HCT116 (cell line): ENCODE results near the gene ZNF148. TPM values are rescaled to one million over a fixed set of nuclear protein-coding genes. Genes with fewer than 3 reads are reported as not detected.

ENCODE experiments used
- ATAC-seq: fragments of 200-7000 bp; cut with Tn5 transposase; 2 replicates; pipeline ENCODE4 v1.9.1; 2020; ENCODE audit warnings: mild to moderate bottlenecking, moderate library complexity
- BruUV-seq: library from RNA; stranded (reverse); fragments of 400-500 nt; replicated peaks from 2 replicates; lab custom pipeline; 2021; lab: Mats Ljungman, UMichigan
- CTCF ChIA-PET: fragments of 300-600 bp; sonication (Branson Sonifier 250); formaldehyde crosslinking; loops from one replicate; lab custom pipeline; 2021; ENCODE audit warnings: antibody characterized with exemption; lab: Charles Lee
- POLR2A ChIA-PET: fragments of 300-600, 350-600 bp; sonication (Branson Sonifier 250); formaldehyde crosslinking; loops from one replicate; lab custom pipeline; 2021; ENCODE audit warnings: antibody characterized with exemption; lab: Charles Lee
- RAD21 ChIA-PET, 2 experiments: fragments of 300-600 bp; sonication (Branson Sonifier 250); formaldehyde crosslinking; loops; one replicate each; lab custom pipeline; 2023; ENCODE audit warnings: low total read pairs in 2 of 2; ENCODE audit not compliant: uncharacterized antibody in 2 of 2, unreplicated experiment in 2 of 2, low non-redundant PET in 1 of 2; lab: Charles Lee
- DNase-seq: peaks from one replicate; pipeline ENCODE4 v3.0.0-alpha.2; 2010; ENCODE audit warnings: low read depth, low spot score
- H2AFZ ChIP-seq: fragments of 200-600 bp; shearing (Covaris generic), sonication (generic); 2 replicates; pipeline ENCODE4 v1.6.1; 2017; ENCODE audit warnings: low read depth, mixed run types, mixed read lengths, antibody characterized with exemption, low read length; ENCODE audit not compliant: poor library complexity, severe bottlenecking
- H3K27ac ChIP-seq: 2 replicates; pipeline ENCODE4 v1.5.1; 2012; ENCODE audit warnings: low read depth, low read length
- H3K27me3 ChIP-seq: fragments of 200-600 bp; sonication (generic); 2 replicates; pipeline ENCODE4 v1.6.1; 2016; ENCODE audit warnings: mixed run types, low read length, mixed read lengths; ENCODE audit not compliant: insufficient read depth
- H3K36me3 ChIP-seq, 2 experiments: fragments of 200-500 bp in 1 of 2; fragments of 200-600 bp in 1 of 2; sonication (Bioruptor generic) in 1 of 2; sonication (generic) in 1 of 2; 2 replicates each; pipeline versions ENCODE4 v1.5.1 to v1.6.1; 2014 to 2016; ENCODE audit warnings: low read length in 2 of 2, inconsistent platforms in 1 of 2, mixed read lengths in 1 of 2, mixed run types in 1 of 2; ENCODE audit not compliant: insufficient read depth in 2 of 2, control insufficient read depth in 1 of 2
- H3K4me1 ChIP-seq, 2 experiments: fragments of 200-600 bp in 1 of 2; sonication (generic) in 1 of 2; 2 replicates each; pipeline versions ENCODE4 v1.5.1 to v1.6.1; 2012 to 2017; ENCODE audit warnings: low read length in 2 of 2, inconsistent platforms in 1 of 2, mild to moderate bottlenecking in 1 of 2, mixed read lengths in 1 of 2, mixed run types in 1 of 2, moderate library complexity in 1 of 2; ENCODE audit not compliant: insufficient read depth in 2 of 2, control insufficient read depth in 1 of 2
- H3K4me2 ChIP-seq: fragments of 200-600 bp; sonication (generic); 2 replicates; pipeline ENCODE4 v1.6.1; 2017; ENCODE audit warnings: mixed run types, low read length, mixed read lengths
- H3K4me3 ChIP-seq, 2 experiments: fragments of 200-600 bp in 1 of 2; sonication (generic) in 1 of 2; replicated peaks in 1 of 2; 2 replicates each; pipeline ENCODE4 v1.5.1; 2011 to 2016; ENCODE audit warnings: low read length in 2 of 2, control low read depth in 1 of 2, low read depth in 1 of 2, mild to moderate bottlenecking in 1 of 2, mixed read lengths in 1 of 2, mixed run types in 1 of 2
- H3K79me2 ChIP-seq: fragments of 200-600 bp; sonication (generic); 2 replicates; pipeline ENCODE4 v1.6.1; 2017; ENCODE audit warnings: mild to moderate bottlenecking, mixed run types, low read length, moderate library complexity, mixed read lengths; ENCODE audit not compliant: insufficient read depth
- H3K9ac ChIP-seq: fragments of 200-600 bp; sonication (generic); 2 replicates; pipeline ENCODE4 v1.6.1; 2016; ENCODE audit warnings: low read length, mixed read lengths
- H3K9me2 ChIP-seq: fragments of 200-600 bp; sonication (generic), shearing (Covaris generic); 2 replicates; pipeline ENCODE4 v1.6.1; 2017; ENCODE audit warnings: mixed run types, mild to moderate bottlenecking, moderate library complexity; ENCODE audit not compliant: insufficient read depth
- H3K9me3 ChIP-seq, 2 experiments: fragments of 200-500 bp in 1 of 2; fragments of 200-600 bp in 1 of 2; sonication (Bioruptor generic) in 1 of 2; sonication (generic) in 1 of 2; 2 replicates each; pipeline ENCODE4 v1.6.1; 2014 to 2017; ENCODE audit warnings: low read length in 2 of 2, mixed read lengths in 2 of 2, inconsistent platforms in 1 of 2, low read depth in 1 of 2, mild to moderate bottlenecking in 1 of 2, mixed run types in 1 of 2, moderate library complexity in 1 of 2; ENCODE audit not compliant: control insufficient read depth in 1 of 2, insufficient read depth in 1 of 2
- H4K20me1 ChIP-seq: fragments of 200-600 bp; sonication (generic), shearing (Covaris generic); 2 replicates; pipeline ENCODE4 v1.6.1; 2017; ENCODE audit warnings: mixed run types, mild to moderate bottlenecking, moderate library complexity; ENCODE audit not compliant: insufficient read depth
- EGR1 ChIP-seq: IDR thresholded peaks from 2 replicates; pipeline ENCODE4 v1.6.1; 2012; ENCODE audit warnings: low read depth
- EZH2phosphoT487 ChIP-seq: fragments of 200-600 bp; IDR thresholded peaks from 2 replicates; pipeline ENCODE4 v1.6.1; 2018; ENCODE audit warnings: antibody characterized with exemption, borderline replicate concordance
- RAD21 ChIP-seq: IDR thresholded peaks from 2 replicates; pipeline ENCODE4 v1.6.1; 2012; ENCODE audit warnings: low read depth, mild to moderate bottlenecking
- intact Hi-C: fragments of 100-400 bp; cut with micrococcal nuclease; formaldehyde crosslinking; loops from 2 replicates; pipeline ENCODE4 v1.10.0; 2022
- total RNA-seq: library from RNA; stranded (reverse); gene quantifications from one replicate; pipeline ENCODE4 v1.2.1, GENCODE V29; 2021; ENCODE audit not compliant: unreplicated experiment
- TF ChIP-seq, protein P1 (sequence below): IDR thresholded peaks from 2 replicates; pipeline ENCODE4 v1.6.1; 2012
- TF ChIP-seq, protein P2 (sequence below): IDR thresholded peaks from 2 replicates; pipeline ENCODE4 v1.6.1; 2012
- TF ChIP-seq, protein P3 (sequence below): IDR thresholded peaks from 2 replicates; pipeline ENCODE4 v1.6.1; 2012; ENCODE audit warnings: low read depth

The ZNF148 gene
- total RNA-seq, 1 experiment from 2014 or later = 35.0 TPM

DNA sequence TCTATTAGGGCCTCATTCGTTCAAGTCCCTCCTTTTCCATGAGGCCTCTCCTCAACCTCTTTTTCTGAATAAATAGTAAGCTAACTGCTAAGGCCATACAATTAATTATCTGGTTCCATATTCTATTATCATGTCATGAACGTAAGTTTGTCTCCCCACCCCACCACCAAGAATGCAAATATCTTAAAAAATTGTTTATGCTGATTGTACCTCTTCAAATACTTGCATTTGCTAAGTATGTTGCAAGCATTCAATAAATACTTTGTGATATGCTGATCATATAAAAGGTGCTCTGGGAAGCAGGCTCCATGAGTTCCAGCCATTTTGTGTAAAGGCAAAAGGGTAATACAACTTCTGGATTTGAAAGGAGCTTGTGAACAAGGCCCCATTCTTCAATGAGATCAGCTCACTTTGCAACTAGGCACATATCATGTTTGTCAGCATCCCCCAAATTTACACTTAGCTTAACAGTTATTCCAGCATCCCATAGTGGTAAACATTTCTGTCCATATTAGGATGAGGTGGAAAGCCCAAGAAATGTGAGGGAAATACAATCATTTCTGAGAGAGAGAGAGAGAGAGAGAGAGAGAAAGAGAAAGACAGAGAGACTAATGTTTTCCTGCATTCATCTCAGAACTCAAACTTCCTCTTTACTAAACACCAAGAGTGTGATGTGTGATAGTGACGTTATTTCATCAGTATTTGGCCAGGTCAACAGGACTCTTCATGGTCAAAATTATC lies 195.8 kb downstream of the ZNF148 start:
- H4K20me1 ChIP-seq = no peaks in the 10 kb centered on the region
- TF ChIP-seq EZH2phosphoT487 (no peak), EGR1 (no peak)
- TF ChIP-seq, protein P1, sequence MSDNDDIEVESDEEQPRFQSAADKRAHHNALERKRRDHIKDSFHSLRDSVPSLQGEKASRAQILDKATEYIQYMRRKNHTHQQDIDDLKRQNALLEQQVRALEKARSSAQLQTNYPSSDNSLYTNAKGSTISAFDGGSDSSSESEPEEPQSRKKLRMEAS = no peak
- TF ChIP-seq, protein P2, sequence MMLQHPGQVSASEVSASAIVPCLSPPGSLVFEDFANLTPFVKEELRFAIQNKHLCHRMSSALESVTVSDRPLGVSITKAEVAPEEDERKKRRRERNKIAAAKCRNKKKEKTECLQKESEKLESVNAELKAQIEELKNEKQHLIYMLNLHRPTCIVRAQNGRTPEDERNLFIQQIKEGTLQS = no peak
- TF ChIP-seq, all 23 proteins: peak for 0
- Histone ChIP-seq H3K4me3 (no peak overlapping the region), H3K4me1 (no peaks in the 10 kb centered on the region), H3K9me3 (no peaks in the 10 kb centered on the region), H3K27me3 (no peaks in the 10 kb centered on the region), H2AFZ (no peak overlapping the region), H3K36me3 (peaks cover 0 to 18% of the 10 kb centered on the region in 2 experiments; a peak in 2 of 4 replicates), H3K4me2 (no peak overlapping the region), H3K9me2 (no peaks in the 10 kb centered on the region), H3K79me2 (no peaks in the 10 kb centered on the region), H3K9ac (no peak overlapping the region), H3K27ac (no peak overlapping the region)
- BruUV-seq = no TSS peak
- ChIA-PET CTCF (no interaction called here), POLR2A (no interaction called here), RAD21 (no interaction called here)
- intact Hi-C loops = no loop called here
- ATAC-seq = no peak
- no peak for DNase-seq

DNA sequence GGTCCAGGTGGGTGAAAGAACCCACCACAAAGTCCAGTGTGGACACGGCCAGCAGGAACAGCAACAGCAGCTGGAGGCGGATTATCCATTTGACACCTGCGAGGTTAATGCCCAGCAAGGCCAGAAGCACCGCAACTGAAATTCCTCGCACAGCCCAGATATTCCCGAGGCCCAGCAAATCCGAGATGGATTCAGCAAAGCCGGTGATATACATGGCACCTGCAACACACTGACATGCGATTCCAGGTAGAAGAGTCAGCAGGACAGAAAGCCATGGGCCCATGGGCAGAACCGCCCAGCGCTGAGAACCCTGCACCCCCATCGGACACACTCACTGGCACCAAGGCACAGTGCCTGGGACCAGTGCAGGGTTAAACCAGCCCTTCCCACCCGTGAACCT lies 197.4 kb downstream of the ZNF148 start:
- RAD21 ChIA-PET = no interaction called here
- CTCF ChIA-PET = no interaction called here
- no TSS peak for BruUV-seq
- Histone ChIP-seq H3K79me2 (no peaks in the 10 kb centered on the region), H3K9ac (no peak overlapping the region), H3K9me2 (no peaks in the 10 kb centered on the region), H3K4me2 (no peak overlapping the region), H3K27ac (no peak overlapping the region), H4K20me1 (no peaks in the 10 kb centered on the region), H3K36me3 (peaks cover 0 to 13% of the 10 kb centered on the region in 2 experiments; a peak in 2 of 4 replicates), H3K4me3 (no peak overlapping the region), H3K27me3 (no peaks in the 10 kb centered on the region), H3K9me3 (no peaks in the 10 kb centered on the region), H3K4me1 (no peaks in the 10 kb centered on the region), H2AFZ (no peak overlapping the region)
- ATAC-seq = no peak
- TF ChIP-seq, protein P3, sequence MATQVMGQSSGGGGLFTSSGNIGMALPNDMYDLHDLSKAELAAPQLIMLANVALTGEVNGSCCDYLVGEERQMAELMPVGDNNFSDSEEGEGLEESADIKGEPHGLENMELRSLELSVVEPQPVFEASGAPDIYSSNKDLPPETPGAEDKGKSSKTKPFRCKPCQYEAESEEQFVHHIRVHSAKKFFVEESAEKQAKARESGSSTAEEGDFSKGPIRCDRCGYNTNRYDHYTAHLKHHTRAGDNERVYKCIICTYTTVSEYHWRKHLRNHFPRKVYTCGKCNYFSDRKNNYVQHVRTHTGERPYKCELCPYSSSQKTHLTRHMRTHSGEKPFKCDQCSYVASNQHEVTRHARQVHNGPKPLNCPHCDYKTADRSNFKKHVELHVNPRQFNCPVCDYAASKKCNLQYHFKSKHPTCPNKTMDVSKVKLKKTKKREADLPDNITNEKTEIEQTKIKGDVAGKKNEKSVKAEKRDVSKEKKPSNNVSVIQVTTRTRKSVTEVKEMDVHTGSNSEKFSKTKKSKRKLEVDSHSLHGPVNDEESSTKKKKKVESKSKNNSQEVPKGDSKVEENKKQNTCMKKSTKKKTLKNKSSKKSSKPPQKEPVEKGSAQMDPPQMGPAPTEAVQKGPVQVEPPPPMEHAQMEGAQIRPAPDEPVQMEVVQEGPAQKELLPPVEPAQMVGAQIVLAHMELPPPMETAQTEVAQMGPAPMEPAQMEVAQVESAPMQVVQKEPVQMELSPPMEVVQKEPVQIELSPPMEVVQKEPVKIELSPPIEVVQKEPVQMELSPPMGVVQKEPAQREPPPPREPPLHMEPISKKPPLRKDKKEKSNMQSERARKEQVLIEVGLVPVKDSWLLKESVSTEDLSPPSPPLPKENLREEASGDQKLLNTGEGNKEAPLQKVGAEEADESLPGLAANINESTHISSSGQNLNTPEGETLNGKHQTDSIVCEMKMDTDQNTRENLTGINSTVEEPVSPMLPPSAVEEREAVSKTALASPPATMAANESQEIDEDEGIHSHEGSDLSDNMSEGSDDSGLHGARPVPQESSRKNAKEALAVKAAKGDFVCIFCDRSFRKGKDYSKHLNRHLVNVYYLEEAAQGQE = no peak
- no peak for TF ChIP-seq RAD21
- DNase-seq = no peak
- intact Hi-C loops = no loop called here
- POLR2A ChIA-PET = no interaction called here
